ENCODE measurements around the gene MAP10. TPM values are rescaled to one million over a fixed set of nuclear protein-coding genes. Genes with fewer than 3 reads are reported as not detected.
"Not testable (repeated sequence)": the region's sequence is repeated elsewhere in the genome, so short reads cannot be mapped to it uniquely, and the experiment has no call there.

The MAP10 gene
- total RNA-seq, 1 donor from 2014 or later: 3.3 TPM

GRCh38 chr1:232767305-232768074 lies 37.7 kb upstream of the MAP10 start:
- H3K4me3 ChIP-seq (ENCODE audit: low read depth, low read length): no peak overlapping the region
- no peak for TF ChIP-seq CTCF (conservative IDR thresholded peaks at IDR 0.05; ENCODE audit: low read depth, low read length)
- peak; percentile 71 for DNase-seq (ENCODE audit: low read depth)

GRCh38 chr1:232768793-232769192 lies 36.4 kb upstream of the MAP10 start:
- no peak overlapping the region for H3K4me3 ChIP-seq (ENCODE audit: low read depth, low read length)
- DNase-seq (ENCODE audit: low read depth): no peak
- no peak for TF ChIP-seq CTCF (conservative IDR thresholded peaks at IDR 0.05; ENCODE audit: low read depth, low read length)

- H3K4me3 ChIP-seq (ENCODE audit: low read depth, low read length): no peak overlapping the region
- TF ChIP-seq CTCF (conservative IDR thresholded peaks at IDR 0.05; ENCODE audit: low read depth, low read length): no peak
- DNase-seq (ENCODE audit: low read depth): no peak
These were observed 35.5 kb upstream of the MAP10 start for GRCh38 chr1:232769733-232770132.

GRCh38 chr1:232773752-232774151 lies 31.5 kb upstream of the MAP10 start:
- H3K4me3 ChIP-seq (ENCODE audit: low read depth, low read length): no peak overlapping the region
- no peak for TF ChIP-seq CTCF (conservative IDR thresholded peaks at IDR 0.05; ENCODE audit: low read depth, low read length)
- DNase-seq (ENCODE audit: low read depth): no peak

GRCh38 chr1:232776526-232777106 lies 28.6 kb upstream of the MAP10 start:
- TF ChIP-seq CTCF (conservative IDR thresholded peaks at IDR 0.05; ENCODE audit: low read depth, low read length): no peak
- no peak overlapping the region for H3K4me3 ChIP-seq (ENCODE audit: low read depth, low read length)
- no peak for DNase-seq (ENCODE audit: low read depth)

- no peak for DNase-seq (ENCODE audit: low read depth)
- H3K4me3 ChIP-seq (ENCODE audit: low read depth, low read length): no peak overlapping the region
- TF ChIP-seq CTCF (conservative IDR thresholded peaks at IDR 0.05; ENCODE audit: low read depth, low read length): no peak
These were observed 24.9 kb upstream of the MAP10 start for GRCh38 chr1:232780354-232780753.

GRCh38 chr1:232784794-232785193 lies 20.4 kb upstream of the MAP10 start:
- no peak for DNase-seq (ENCODE audit: low read depth)
- no peak overlapping the region for H3K4me3 ChIP-seq (ENCODE audit: low read depth, low read length)
- TF ChIP-seq CTCF (conservative IDR thresholded peaks at IDR 0.05; ENCODE audit: low read depth, low read length): no peak

- not testable (repeated sequence) for DNase-seq (ENCODE audit: low read depth); H3K4me3 ChIP-seq (ENCODE audit: low read depth, low read length)
These were observed 19.6 kb upstream of the MAP10 start for GRCh38 chr1:232785630-232786029.

All from epithelial cell of proximal tubule (primary cell).